ENCODE measurements around the gene KYNU.
"Not testable (repeated sequence)": the region's sequence is repeated elsewhere in the genome, so short reads cannot be mapped to it uniquely, and the experiment has no call there.

The KYNU gene

DNA sequence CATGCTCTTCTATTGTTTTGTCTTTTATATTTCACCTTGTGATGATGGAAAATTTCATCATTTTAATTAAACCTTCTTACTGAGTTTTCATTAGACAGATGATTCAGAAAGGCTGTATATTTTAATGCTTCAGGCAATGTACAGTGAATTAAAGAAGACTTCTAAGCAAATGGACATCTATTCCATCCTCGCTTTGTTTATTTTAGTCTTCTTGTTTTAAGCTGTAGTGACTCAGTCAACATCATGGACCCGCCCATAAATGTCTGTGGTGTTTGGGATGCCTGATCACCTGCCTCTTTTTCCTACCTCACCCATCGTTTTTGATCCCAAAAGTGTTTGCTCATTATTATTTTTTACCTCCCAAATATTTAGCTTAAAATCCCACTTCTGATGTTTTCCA lies 43.1 kb downstream of the KYNU start:
- no peak for DNase-seq

DNA sequence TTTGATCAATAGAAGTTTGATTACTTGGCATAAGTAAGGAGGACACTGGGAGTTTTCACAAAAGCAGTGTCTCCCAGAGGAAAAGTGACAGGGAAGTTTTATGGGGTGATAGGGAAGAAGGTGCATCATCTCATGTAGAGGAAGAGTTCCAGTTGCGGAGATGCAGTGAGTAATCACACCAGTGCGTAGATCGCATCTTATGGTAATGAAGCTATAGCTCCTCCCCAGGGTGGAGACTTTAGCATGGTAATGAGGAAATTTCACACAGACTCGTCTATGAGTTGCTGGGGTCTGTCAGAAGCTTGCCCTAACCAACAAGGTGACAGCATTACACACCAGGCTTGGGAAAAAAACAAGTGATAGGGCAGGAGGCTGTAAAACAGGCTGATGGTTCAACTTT lies 49.0 kb downstream of the KYNU start:
- DNase-seq, result no peak

DNA sequence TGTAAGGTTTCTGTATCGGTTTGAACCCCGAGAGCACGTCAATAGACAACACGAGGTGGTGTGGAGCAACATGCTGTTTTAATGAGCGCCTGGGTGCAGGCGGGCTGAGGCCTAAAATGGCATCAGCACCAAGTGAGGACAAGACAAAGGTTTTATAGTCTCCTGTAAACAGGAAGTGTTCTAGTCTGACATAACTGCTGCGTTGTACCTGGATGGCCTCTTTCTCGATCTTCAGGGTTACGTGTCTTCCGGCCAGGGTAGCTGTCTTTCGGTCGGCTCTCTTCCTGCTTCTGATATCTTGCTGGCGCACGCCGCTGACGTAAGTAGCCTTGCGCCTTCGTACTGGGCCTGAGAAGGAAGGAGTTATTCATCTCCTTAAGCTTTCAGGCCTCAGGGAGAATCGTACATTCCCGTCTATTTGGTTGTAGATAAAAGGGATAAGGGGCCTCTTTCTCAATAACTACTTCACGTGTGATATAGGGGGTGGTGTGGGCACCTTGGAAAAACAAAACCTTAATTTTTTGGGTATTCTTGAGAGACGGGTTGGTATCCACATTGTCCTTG lies 53.5 kb downstream of the KYNU start:
- DNase-seq, result no peak

DNA sequence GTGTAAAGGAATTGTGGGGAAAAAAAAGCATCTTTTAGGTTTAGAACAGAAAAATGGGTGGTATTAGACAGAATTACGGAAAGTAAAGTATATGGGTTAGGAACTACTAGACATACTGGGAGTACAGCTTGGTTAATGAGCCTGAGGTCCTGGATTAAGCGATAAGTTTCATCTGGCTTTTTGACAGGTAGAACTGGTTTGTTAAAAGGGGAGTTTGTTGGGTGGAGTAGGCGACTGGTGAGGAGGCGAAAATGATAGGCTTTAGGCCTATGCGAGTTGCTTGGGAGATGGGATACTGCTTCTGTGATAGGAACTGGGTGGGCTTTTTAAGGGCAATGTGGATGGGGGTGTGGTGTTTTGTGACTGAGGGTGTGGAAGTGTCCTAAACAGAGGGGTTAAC lies 56.5 kb downstream of the KYNU start:
- no peak for DNase-seq

DNA sequence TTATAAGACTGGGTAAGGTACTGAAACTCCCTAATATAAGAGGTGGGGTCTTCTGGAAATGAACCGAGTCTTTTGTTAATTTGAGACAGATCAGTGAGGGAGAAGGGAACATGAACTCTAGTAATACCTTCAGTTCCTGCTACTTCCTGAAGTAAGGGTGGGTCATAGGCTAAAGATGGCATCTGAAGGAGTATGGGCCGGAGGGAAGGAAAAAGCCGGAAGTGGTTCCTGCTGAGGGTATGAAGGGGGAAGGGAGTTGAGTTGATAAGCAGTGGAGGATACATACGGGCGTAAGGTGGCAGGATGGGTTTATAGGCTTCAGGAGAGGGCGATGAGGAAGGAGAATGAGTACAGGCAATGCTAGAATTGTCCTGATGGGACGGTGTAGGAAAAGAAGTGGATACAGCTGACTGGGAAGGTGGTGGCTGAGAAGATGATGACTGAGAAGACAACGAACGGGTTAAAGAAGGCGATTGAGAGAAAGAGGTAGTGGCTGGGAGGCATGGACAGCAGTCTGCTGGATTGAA lies 58.2 kb downstream of the KYNU start:
- DNase-seq, result no peak

DNA sequence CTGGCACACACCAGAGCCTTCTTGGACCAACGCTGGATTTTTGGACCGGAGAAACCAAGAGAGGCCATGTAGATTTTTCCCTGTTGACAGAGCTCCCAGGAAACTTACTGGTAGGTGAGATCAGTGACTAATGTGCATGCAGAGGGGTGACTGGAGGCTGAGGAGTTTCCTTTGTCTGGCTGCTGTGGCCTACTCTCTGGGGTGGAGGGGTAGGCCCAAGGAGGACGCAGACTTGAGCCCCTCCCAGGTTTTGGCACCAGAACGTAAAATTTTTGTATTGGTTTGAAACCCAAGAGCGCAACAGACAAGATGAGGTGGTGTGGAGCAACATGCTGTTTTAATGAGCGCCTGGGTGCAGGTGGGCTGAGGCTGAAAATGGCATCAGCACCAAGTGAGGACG lies 59.2 kb downstream of the KYNU start:
- no peak for DNase-seq

DNA sequence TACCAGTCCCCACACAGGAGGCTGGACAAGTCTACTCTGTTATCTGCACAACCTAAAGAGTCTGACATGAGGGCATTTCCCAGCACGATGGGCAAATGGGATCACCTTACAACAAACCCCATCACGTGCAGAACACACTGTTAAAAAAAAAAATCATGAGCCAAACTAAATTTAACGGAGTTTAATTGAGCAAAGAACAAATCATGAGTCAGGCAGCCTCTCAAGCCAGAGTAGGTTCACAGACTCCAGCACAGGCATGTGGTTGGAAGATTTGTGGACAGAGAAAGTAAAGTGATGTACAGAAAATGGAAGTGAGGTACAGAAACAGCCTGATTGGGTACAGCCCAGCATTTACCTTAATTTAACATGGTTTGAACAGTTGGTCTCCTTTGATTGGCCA lies 59.9 kb downstream of the KYNU start:
- DNase-seq, result no peak

DNA sequence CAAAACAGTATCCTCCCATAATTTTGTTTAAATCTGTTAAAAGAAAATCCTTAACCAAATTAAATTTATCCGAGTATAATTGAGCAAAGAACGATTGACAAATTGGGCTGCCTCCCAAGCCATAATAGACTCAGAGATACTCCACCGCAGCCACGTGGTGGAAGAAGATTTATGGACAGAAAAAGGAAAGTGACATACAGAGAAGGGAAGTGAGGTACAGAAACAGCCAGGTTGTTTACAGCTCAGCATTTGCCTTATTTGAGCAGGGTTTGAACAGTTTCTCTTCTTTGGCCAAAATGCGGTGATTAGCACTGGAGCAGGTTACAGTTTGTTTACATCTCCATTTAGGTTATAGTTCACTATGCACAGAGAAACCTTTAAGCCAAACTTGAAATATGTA lies 60.8 kb downstream of the KYNU start:
- DNase-seq, result no peak

DNA sequence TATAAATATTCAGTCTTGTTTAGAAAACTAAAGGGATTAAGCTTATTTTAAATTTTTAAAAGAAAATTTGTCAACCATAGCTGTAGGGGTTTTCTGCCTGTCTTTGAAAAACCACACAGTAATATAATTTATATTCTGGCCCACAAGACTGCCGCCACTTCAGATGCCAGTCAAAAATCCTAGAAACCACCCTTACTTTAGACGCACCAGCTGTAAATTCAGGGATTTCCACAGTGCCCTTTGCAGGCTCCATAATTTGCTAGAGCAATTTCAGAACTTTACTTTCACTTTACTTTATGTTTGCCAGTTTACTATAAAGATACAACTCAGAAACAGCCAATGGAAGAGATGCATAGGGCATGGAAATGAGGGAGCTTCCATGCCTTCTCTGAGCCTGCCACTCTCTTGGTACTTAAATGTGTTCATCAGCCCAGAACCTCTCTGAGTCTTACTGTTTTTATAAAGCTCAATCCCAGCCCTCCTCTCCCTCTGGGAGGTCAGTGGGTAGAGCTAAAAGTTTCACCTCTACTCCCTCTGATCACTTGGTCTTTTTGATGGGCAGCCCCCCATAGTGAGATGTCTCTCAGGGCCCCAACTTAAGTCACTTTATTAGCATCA lies 63.3 kb downstream of the KYNU start:
- DNase-seq, result no peak

DNA sequence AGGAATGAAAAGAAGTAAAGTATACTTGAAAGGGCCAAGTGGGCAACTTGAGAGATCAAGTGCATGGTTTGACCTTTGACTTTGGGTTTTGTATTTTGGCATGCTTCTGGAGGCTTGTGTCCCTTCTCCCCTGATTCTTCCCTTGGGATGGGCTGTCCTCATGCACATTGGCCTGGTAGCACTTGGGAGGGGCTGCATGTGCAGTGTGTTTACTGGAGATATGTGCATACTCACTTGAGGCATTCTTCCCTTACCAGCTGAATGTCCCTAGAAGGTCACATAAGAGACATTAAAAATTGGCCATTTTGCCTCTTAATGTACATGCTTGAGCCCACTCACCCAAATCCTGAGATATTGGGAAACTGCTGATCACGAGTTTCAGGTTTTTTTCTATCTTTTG lies 65.2 kb downstream of the KYNU start:
- no peak for DNase-seq

DNA sequence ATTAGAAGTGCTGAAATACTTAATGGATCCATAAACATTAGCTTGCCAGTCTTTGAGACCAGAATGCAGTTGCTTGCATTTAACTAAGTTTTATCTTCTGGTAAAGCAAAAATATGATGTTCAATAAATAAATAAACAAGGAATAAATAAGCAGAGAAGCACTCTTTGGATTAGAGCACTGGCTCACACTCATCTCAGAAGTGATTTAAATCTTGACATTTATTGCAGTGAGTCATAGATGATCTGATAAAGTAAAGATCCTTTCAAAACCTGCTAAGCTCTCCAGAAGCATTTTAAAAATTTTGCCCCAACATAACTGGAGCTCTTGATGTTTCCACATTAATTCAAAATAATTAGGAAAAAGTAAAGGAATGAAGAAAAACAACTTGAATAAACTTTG lies 66.8 kb downstream of the KYNU start:
- DNase-seq, result no peak

DNA sequence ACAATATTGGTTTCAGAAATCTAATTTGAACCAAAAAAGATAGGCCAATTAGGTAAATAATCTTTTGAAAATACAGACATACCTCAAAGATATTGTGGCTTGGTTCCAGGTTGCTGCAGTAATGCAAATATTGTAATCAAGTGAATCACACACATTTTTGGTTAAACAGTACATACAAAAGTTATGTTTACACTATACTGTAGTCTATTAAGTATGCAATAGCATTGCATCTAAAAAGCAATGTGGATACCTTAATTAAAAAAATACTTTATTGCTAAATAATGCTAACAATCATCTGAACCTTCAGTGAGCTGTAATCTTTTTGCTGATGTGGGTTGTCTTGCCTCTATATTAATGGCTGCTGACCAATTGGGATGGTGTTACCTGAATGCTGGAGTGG lies 67.3 kb downstream of the KYNU start:
- DNase-seq, result no peak

DNA sequence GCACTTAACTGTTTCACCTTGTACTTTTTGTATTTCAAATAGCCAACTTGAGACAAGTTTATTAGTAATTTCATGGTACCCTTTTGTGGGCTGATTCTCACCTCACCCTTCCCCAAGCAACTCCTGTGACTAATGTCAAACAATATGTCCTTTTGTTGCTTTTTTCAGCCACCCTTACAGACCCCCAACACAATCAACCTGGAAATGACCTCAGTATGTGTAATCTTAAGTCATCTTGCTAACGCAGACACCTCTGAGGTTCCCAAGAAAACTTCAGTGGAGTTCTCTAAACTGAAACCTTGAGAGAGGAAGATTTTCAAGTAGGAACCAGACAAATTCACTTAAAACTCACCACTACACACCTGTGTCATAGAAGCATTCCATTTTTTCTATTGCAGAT lies 69.5 kb downstream of the KYNU start:
- DNase-seq, result no peak

DNA sequence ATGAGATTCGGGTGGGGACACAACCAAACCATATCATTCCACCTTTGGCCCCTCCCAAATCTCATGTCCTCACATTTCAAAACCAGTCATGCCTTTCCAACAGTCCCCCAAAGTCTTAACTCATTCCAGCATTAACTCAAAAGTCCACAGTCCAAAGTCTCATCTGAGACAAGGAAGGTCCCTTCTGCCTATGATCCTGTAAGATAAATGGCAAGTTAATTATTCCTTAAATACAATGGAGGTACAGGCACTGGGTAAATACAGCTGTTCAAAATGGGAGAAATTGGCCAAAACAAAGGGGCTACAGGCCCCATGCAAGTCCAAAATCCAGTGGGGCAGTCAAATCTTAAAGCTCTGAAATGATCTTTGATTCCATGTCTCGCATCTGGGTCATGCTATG lies 71.3 kb downstream of the KYNU start:
- DNase-seq, result not testable (repeated sequence)

DNA sequence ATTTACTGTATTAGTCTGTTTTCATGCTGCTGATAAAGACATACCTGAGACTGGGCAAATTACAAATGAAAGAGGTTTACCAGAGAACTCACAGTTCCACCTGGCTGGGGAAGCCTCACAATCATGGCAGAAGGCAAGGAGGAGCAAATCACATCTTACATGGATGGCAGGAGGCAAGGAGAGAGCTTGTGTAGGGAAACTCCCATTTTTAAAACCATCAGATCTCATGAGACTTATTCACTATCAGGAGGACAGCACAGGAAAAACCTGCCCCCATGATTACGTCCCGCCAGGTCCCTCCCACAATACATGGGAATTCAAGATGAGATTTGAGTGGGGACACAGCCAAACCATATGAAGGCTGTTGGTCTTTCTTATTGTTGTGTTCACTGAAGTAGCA lies 72.9 kb downstream of the KYNU start:
- not testable (repeated sequence) for DNase-seq

DNA sequence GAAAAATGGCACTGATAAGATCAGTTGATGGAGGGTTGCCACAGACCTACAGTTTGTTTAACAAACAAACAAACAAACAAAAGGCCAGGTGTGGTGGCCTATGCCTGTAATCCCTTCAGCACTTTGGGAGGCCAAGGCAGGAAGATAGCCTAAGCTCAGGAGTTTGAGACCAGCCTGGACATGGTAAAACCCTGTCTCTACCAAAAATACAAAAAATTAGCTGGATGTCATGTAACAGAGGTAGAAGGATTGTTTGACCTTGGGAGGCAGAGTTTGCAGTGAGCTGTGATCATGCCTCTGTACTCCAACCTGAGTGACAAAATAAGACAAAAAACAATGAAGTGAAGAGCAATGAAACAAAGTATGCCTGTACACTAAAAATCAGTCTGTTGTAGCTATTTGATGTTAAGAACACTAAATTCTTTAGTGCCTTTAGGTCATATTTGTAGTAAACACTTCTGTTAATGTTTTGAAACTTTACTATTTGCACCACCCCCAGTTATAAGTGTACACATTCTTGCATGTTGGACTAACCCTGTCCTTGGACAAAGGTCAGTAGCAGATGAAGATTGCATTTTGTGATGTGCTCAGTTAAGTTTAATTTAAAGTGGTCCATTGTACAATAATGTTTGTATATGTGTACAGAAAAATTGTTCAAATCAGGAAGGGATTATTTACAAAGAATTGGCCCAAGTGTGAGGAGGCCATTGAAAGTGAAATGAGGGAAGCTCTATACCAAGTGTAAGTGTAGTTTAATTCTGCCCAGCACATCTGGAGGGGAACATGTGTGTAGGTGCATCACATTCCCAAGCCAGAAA lies 73.9 kb downstream of the KYNU start:
- no peak for DNase-seq

DNA sequence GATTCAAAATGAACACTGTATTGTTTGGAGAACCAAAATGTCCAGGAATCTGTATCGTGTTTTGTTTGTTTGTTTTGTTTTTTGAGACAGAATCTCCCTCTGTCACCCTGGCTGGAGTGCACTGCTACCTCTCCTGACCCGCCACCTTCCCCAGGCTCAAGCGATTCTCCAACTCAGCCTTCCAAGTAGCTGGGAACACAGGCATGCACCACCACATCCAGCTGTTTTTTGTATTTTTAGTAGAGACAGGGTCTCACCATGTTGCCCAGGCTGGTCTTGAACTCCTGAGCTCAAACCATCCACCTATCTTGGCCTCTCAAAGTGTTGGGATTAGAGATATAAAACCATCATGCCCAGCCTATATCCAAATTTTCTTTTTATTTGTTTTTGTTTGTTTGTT lies 74.6 kb downstream of the KYNU start:
- no peak for DNase-seq

DNA sequence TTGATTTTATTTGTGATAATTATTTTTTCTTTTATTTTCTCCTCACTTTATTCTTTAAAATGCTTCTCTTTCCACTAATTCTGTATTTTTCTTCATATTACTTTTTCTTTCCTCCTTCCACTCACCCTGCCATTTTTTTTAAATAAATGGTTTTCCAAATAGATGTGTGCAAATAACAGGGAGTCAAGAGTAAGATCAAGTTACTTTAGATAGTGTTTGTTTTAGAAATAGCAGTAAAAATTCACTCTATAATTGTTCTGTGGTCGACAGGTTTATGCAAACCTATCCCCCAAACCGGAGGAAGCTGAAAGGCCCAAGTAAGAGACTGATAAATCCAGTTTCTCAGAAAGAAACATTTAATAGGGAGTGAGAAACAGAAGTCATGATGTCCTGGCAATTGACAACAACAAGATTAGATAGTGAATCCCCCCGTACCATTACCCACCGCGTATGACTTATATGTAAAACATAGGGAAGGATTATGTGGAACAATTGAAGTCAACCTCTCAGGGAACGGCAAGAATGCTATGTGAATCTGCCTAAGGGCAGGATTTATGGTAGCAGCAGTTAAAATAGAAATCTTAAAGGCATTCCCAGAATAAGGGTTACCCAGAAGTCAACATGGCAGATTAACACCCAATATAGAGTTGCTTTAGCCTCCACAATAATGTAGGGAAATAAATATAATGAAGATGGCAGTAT lies 75.5 kb downstream of the KYNU start:
- no peak for DNase-seq

DNA sequence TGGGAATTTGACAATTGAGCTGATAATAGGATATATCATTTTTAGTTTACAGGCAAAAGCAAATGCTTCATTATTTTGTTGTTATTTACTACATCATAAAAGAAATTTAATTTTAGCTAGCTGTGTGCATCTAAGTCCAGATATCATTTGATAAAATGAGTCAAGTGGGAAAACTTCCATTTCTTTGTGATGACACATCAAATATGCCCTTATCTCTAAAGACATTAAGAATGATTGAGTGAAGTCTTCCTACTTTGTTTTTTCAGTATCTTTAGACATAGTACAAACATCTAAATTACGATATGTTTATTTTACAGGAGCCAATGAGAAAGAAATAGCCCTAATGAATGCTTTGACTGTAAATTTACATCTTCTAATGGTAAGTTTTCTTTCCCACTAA lies 77.0 kb downstream of the KYNU start:
- DNase-seq, result no peak

DNA sequence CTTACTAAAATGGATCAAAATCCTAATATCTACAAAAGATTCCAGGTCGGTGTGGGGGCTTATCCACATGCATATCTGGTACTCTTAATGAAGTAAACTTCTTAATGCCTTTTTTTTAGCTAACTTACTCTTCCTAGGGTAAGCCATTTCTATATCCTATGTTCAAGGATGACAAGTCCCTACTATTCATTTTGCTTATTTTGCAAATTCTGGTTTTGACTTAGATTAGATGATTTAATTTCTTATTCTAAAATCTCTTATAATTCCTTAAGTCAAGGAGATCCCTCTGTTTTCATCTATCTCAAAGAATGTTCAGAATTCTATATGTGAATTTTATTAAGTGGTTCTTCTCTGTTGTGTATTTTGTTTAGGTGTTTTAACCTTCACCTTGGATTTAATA lies 79.7 kb downstream of the KYNU start:
- no peak for DNase-seq

DNA sequence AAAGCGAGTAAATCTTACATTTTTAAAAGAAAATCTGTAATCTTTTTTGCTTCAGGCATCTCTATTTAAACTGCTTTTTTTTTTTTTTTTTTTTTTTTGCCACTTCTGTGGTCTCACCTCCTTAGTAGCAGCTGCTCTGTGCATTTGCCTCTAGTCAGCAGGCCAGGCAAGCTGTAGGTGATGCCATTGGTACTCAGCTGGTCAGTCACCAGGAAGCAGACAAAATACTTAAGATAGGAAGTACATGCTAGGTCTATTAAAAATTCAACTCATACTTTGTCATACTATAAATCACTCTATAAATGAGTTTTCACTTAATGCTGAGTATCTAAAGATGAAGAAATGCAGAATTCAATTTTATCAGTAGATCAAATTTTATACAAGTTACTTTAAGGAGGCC lies 83.7 kb downstream of the KYNU start:
- no peak for DNase-seq

DNA sequence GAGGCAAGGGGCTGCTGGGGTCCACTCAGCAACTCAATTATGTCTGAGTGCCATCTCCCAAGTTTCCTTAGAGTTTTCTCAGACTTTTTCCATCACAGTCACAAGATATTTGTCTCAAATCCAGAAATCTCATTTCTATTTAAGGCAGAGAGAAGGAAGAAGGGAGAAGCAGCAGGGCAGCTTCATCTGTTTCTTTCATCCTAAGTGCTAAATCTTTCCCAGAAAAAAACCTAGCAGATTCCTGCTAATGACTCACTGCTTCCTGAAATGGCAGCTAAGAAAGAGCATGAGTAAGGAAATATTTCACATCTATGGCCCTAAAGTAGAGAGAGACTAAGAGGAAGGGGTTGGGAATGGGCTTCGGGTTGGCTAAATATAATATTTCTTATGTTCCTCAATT lies 88.0 kb downstream of the KYNU start:
- DNase-seq, result no peak

DNA sequence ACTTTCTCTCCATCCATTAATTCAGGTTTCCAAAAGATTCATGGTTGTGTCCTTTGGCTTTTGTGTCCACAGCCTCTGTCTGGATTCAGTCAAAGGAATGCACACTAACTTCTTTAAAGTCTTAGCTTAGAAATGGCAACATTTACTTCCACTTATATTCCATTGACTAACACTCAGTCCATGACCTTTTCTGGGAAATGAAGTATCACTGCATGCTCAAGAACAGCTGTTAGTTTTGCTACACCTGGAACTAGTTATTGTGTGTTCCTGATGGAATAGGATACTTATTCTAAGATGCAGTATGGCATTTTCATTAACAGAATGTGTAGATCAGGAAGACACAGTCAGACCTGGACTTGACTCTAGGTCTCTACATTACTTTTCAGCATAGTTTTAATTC lies 88.8 kb downstream of the KYNU start:
- no peak for DNase-seq

Measured in C1 segment of cervical spinal cord (tissue), 14 donors.